Hepatocyte (in vitro differentiated cells): Measurements from ENCODE around the gene DLX6. TPM values are rescaled to one million over a fixed set of nuclear protein-coding genes. Genes with fewer than 3 reads are reported as not detected.

Source experiments
- DNase-seq: peaks from one replicate; pipeline ENCODE4 v3.0.0-alpha.2; 2016; ENCODE audit warnings: low spot score
- H2AFZ ChIP-seq: fragments of 200-600 bp; sonication (generic); 2 replicates; pipeline ENCODE4 v1.6.0; 2016; ENCODE audit warnings: antibody characterized with exemption, mild to moderate bottlenecking
- H3K27ac ChIP-seq: fragments of 200-600 bp; sonication (generic); 2 replicates; pipeline ENCODE4 v1.5.1; 2016; ENCODE audit warnings: mild to moderate bottlenecking
- H3K27me3 ChIP-seq: fragments of 200-600 bp; sonication (generic); 2 replicates; pipeline ENCODE4 v1.6.1; 2016
- H3K36me3 ChIP-seq: fragments of 200-600 bp; sonication (generic); replicated peaks from 2 replicates; pipeline ENCODE4 v1.5.1; 2016; ENCODE audit warnings: low read depth; ENCODE audit not compliant: insufficient read depth
- H3K4me1 ChIP-seq: fragments of 200-600 bp; sonication (generic); 2 replicates; pipeline ENCODE4 v1.5.1; 2016; ENCODE audit warnings: mild to moderate bottlenecking, moderate library complexity; ENCODE audit not compliant: insufficient read depth
- H3K4me2 ChIP-seq: fragments of 200-600 bp; sonication (generic); 2 replicates; pipeline ENCODE4 v1.6.0; 2016
- H3K4me3 ChIP-seq: fragments of 200-600 bp; sonication (generic); 2 replicates; pipeline ENCODE4 v1.5.1; 2016; ENCODE audit warnings: mild to moderate bottlenecking
- H3K79me2 ChIP-seq: fragments of 200-600 bp; sonication (generic); 2 replicates; pipeline ENCODE4 v1.6.0; 2017; ENCODE audit warnings: mild to moderate bottlenecking
- H3K9me2 ChIP-seq: fragments of 200-600 bp; sonication (generic); replicated peaks from 2 replicates; pipeline ENCODE4 v1.6.0; 2017; ENCODE audit warnings: mild to moderate bottlenecking; ENCODE audit not compliant: insufficient read depth
- H3K9me3 ChIP-seq: fragments of 200-600 bp; sonication (generic); 2 replicates; pipeline ENCODE4 v1.5.1; 2016; ENCODE audit warnings: low read depth, mild to moderate bottlenecking
- H4K20me1 ChIP-seq: fragments of 200-600 bp; sonication (generic); 2 replicates; pipeline ENCODE4 v1.6.0; 2016; ENCODE audit warnings: mild to moderate bottlenecking; ENCODE audit not compliant: insufficient read depth, poor library complexity, severe bottlenecking
- CTCF ChIP-seq: fragments of 200-600 bp; sonication (generic); IDR thresholded peaks from 2 replicates; pipeline ENCODE4 v1.5.1; 2016; ENCODE audit warnings: antibody characterized with exemption, mild to moderate bottlenecking; ENCODE audit not compliant: poor library complexity
- EZH2 ChIP-seq: fragments of 200-600 bp; sonication (generic); IDR thresholded peaks from 2 replicates; pipeline ENCODE4 v1.6.1; 2016; ENCODE audit warnings: antibody characterized with exemption, mild to moderate bottlenecking, borderline replicate concordance
- EZH2phosphoT487 ChIP-seq: fragments of 200-600 bp; sonication (generic); IDR thresholded peaks from one replicate; pipeline ENCODE4 v1.6.1; 2018; ENCODE audit warnings: antibody characterized with exemption, mild to moderate bottlenecking, low read depth, moderate library complexity; ENCODE audit not compliant: unreplicated experiment, severe bottlenecking
- WGBS: methylation state at CpG from one replicate; pipeline ENCODE4 v1.1.6; 2016; ENCODE audit warnings: low lambda C conversion rate; ENCODE audit errors: missing lambda C conversion rate; 5-methylcytosine and 5-hydroxymethylcytosine counted together
- polyA plus RNA-seq: library from polyadenylated mRNA; unstranded; fragments of >200 nt; fragmentation: Nextera tagmentation; extraction: Ambion mirVana; gene quantifications from 2 replicates; pipeline ENCODE4 v1.2.1, GENCODE V29; 2016
- total RNA-seq: library from RNA; depleted of rRNA; stranded (reverse); fragments of >200 nt; gene quantifications from 2 replicates; pipeline ENCODE4 v1.2.3, GENCODE V29; 2014

The DLX6 gene
- total and polyA plus RNA-seq, 2 experiments from 2014 or later = 1.9 to 3.5 TPM

GRCh38 chr7:96996958-96997511 lies 8.3 kb upstream of the DLX6 start:
- Histone ChIP-seq H3K4me3 (no peak overlapping the region), H4K20me1 (no peaks in the 10 kb centered on the region), H3K79me2 (no peaks in the 10 kb centered on the region), H3K4me1 (peaks cover 5% of the 10 kb centered on the region), H3K9me2 (no peaks in the 10 kb centered on the region), H2AFZ (no peak overlapping the region), H3K27me3 (peaks cover 99% of the 10 kb centered on the region), H3K27ac (no peak overlapping the region), H3K9me3 (no peaks in the 10 kb centered on the region), H3K36me3 (no peaks in the 10 kb centered on the region), H3K4me2 (peak overlapping the region; percentile 43)
- TF ChIP-seq EZH2phosphoT487 = no peak
- peak; percentile 58 for TF ChIP-seq EZH2
- no peak for TF ChIP-seq CTCF
- DNase-seq = no peak
- 18% methylated on average over 14 of the region's 14 CpGs for WGBS

GRCh38 chr7:96997512-96998032 lies 7.8 kb upstream of the DLX6 start:
- Histone ChIP-seq H3K4me1 (no peaks in the 10 kb centered on the region), H3K79me2 (no peaks in the 10 kb centered on the region), H3K4me2 (peak overlapping the region; percentile 43), H3K27ac (no peak overlapping the region), H4K20me1 (no peaks in the 10 kb centered on the region), H3K27me3 (peaks cover 99% of the 10 kb centered on the region), H3K9me3 (no peaks in the 10 kb centered on the region), H3K36me3 (no peaks in the 10 kb centered on the region), H3K9me2 (no peaks in the 10 kb centered on the region), H2AFZ (no peak overlapping the region), H3K4me3 (no peak overlapping the region)
- 13% methylated on average over 23 of the region's 23 CpGs for WGBS
- TF ChIP-seq CTCF = no peak
- TF ChIP-seq EZH2phosphoT487 = peak; percentile 21
- TF ChIP-seq EZH2 = peak; percentile 59
- no peak for DNase-seq

- Histone ChIP-seq H3K4me3 (no peak overlapping the region), H3K79me2 (no peaks in the 10 kb centered on the region), H3K36me3 (no peaks in the 10 kb centered on the region), H4K20me1 (no peaks in the 10 kb centered on the region), H3K27me3 (peaks cover 99% of the 10 kb centered on the region), H2AFZ (no peak overlapping the region), H3K4me2 (peak overlapping the region; percentile 43), H3K9me2 (no peaks in the 10 kb centered on the region), H3K4me1 (no peaks in the 10 kb centered on the region), H3K9me3 (no peaks in the 10 kb centered on the region), H3K27ac (no peak overlapping the region)
- DNase-seq = no peak
- TF ChIP-seq EZH2phosphoT487 (no peak), CTCF (no peak), EZH2 (no peak)
- 11% methylated on average over 10 of the region's 11 CpGs for WGBS
Observed at GRCh38 chr7:96998333-96998732, 7.0 kb upstream of the DLX6 start.

- Histone ChIP-seq H3K9me2 (no peaks in the 10 kb centered on the region), H3K36me3 (no peaks in the 10 kb centered on the region), H3K4me1 (peaks cover 2% of the 10 kb centered on the region), H3K79me2 (no peaks in the 10 kb centered on the region), H3K27ac (no peak overlapping the region), H3K4me3 (no peak overlapping the region), H3K27me3 (peaks cover 99% of the 10 kb centered on the region), H2AFZ (no peak overlapping the region), H3K4me2 (peak overlapping the region; percentile 43), H3K9me3 (no peaks in the 10 kb centered on the region), H4K20me1 (no peaks in the 10 kb centered on the region)
- DNase-seq = no peak
- peak; percentile 34 for TF ChIP-seq EZH2phosphoT487
- no peak for TF ChIP-seq CTCF
- 7% methylated on average over 14 of the region's 14 CpGs for WGBS
Observed at GRCh38 chr7:96998744-96999143, 6.6 kb upstream of the DLX6 start.
